Bronchial epithelial cell (primary cell): Measurements from ENCODE around the gene CTSO. TPM values are rescaled to one million over a fixed set of nuclear protein-coding genes. Genes with fewer than 3 reads are reported as not detected.
"Not testable (repeated sequence)": the region's sequence is repeated elsewhere in the genome, so short reads cannot be mapped to it uniquely, and the experiment has no call there.

Experiments
- DNase-seq: peaks from one replicate; pipeline ENCODE4 v3.0.0-alpha.2; 2010; ENCODE audit warnings: low read depth
- FAIRE-seq: peaks from 2 replicates; lab custom pipeline; 2011; peaks lifted over from hg19 to GRCh38; lab: Jason Lieb, UNC
- H3K27me3 ChIP-seq: 2 replicates; pipeline ENCODE4 v1.5.1; 2011; ENCODE audit warnings: low read length; ENCODE audit not compliant: control insufficient read depth, insufficient read depth
- H3K36me3 ChIP-seq: 2 replicates; pipeline ENCODE4 v1.5.1; 2011; ENCODE audit warnings: low read length; ENCODE audit not compliant: control insufficient read depth, insufficient read depth
- H3K4me3 ChIP-seq: 2 replicates; pipeline ENCODE4 v1.5.1; 2011; ENCODE audit warnings: mild to moderate bottlenecking, low read depth, low read length, control low read depth
- total RNA-seq: library from RNA; depleted of rRNA; stranded (reverse); fragments of >200 nt; gene quantifications from 2 replicates; pipeline ENCODE4 v1.2.1, GENCODE V29; 2014
- TF ChIP-seq, protein P1 (sequence below): IDR thresholded peaks from 2 replicates; pipeline ENCODE4 v1.5.1; 2011; ENCODE audit warnings: mild to moderate bottlenecking, moderate library complexity, low read length, control low read depth, inconsistent platforms; ENCODE audit not compliant: insufficient read depth, severe bottlenecking

Gene CTSO
- total RNA-seq, 1 donor from 2014 or later = 1.1 TPM

GRCh38 chr4:155903453-155903852, 50.2 kb downstream of the CTSO start, which contains the start of gene TDO2:
TDO2 (plus strand) TSS chr4:155903696; CDS start chr4:155903759, 63 bp downstream.
- no peaks in the 10 kb centered on the region for H3K27me3 ChIP-seq
- H3K4me3 ChIP-seq = no peak within 1 kb of the TSS
- no peaks in the 10 kb centered on the region for H3K36me3 ChIP-seq
- TF ChIP-seq, protein P1, sequence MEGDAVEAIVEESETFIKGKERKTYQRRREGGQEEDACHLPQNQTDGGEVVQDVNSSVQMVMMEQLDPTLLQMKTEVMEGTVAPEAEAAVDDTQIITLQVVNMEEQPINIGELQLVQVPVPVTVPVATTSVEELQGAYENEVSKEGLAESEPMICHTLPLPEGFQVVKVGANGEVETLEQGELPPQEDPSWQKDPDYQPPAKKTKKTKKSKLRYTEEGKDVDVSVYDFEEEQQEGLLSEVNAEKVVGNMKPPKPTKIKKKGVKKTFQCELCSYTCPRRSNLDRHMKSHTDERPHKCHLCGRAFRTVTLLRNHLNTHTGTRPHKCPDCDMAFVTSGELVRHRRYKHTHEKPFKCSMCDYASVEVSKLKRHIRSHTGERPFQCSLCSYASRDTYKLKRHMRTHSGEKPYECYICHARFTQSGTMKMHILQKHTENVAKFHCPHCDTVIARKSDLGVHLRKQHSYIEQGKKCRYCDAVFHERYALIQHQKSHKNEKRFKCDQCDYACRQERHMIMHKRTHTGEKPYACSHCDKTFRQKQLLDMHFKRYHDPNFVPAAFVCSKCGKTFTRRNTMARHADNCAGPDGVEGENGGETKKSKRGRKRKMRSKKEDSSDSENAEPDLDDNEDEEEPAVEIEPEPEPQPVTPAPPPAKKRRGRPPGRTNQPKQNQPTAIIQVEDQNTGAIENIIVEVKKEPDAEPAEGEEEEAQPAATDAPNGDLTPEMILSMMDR = no peak
- FAIRE-seq (no peak), DNase-seq (no peak)

- DNase-seq (no peak), FAIRE-seq (no peak)
- no peaks in the 10 kb centered on the region for H3K36me3 ChIP-seq
- H3K4me3 ChIP-seq = no peak overlapping the region
- no peaks in the 10 kb centered on the region for H3K27me3 ChIP-seq
- TF ChIP-seq, protein P1 = no peak
Measured at GRCh38 chr4:155901013-155901412, 52.7 kb downstream of the CTSO start.

- Histone ChIP-seq H3K4me3 (no peak overlapping the region), H3K27me3 (no peaks in the 10 kb centered on the region), H3K36me3 (no peaks in the 10 kb centered on the region)
- TF ChIP-seq, protein P1 = no peak
- peak; percentile 54 for DNase-seq
- no peak for FAIRE-seq
Measured at GRCh38 chr4:155900381-155900780, 53.3 kb downstream of the CTSO start.

- no peaks in the 10 kb centered on the region for H3K36me3 ChIP-seq
- TF ChIP-seq, protein P1 = no peak
- DNase-seq (no peak), FAIRE-seq (no peak)
- no peaks in the 10 kb centered on the region for H3K27me3 ChIP-seq
- no peak overlapping the region for H3K4me3 ChIP-seq
Measured at GRCh38 chr4:155899891-155900290, 53.8 kb downstream of the CTSO start.

GRCh38 chr4:155898371-155898770, 55.3 kb downstream of the CTSO start:
- H3K4me3 ChIP-seq, FAIRE-seq: not testable (repeated sequence)

GRCh38 chr4:155891058-155891457, 62.6 kb downstream of the CTSO start:
- FAIRE-seq (no peak), DNase-seq (peak; percentile 4)
- no peaks in the 10 kb centered on the region for H3K36me3 ChIP-seq
- no peaks in the 10 kb centered on the region for H3K27me3 ChIP-seq
- TF ChIP-seq, protein P1 = no peak
- H3K4me3 ChIP-seq = no peak overlapping the region

More at GRCh38 chr4:155898371-155898770, 55.3 kb downstream of the CTSO start:
- H3K36me3 ChIP-seq, H3K27me3 ChIP-seq, DNase-seq: not testable (repeated sequence)
